SK-N-MC (cell line): ENCODE data around the gene CCDC158.

ENCODE experiments used
- EZH2 ChIP-seq: fragments of 200-600 bp; sonication (generic); IDR thresholded peaks from one replicate; pipeline ENCODE4 v1.6.1; 2017; ENCODE audit warnings: antibody characterized with exemption
- POLR2AphosphoS5 ChIP-seq: IDR thresholded peaks from 2 replicates; pipeline ENCODE4 v1.6.1; 2012; ENCODE audit warnings: mild to moderate bottlenecking, low read depth, low read length, borderline replicate concordance

DNA sequence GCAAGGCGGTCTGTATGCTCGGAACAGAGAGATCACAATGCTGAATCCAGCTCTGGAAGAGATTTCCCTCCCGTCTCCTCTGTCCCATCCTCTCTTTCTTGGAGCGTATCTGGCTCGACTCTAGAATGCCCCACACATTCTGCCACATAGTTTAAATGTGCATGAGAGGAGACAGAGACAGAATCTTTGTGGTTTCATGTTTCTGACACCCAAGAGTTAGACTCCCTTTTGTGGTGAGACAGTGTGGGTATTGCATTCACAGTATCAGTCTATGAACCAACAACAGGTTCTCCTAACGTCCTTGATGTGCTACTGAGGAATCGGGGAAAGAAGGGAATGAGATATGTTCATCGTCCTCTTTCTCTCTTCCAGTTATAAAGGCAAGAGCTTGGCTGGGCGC, 144.1 kb downstream of the CCDC158 start:
- TF ChIP-seq POLR2AphosphoS5 = no peak
- no peak for TF ChIP-seq EZH2
